Aorta (tissue), 5 donors: ENCODE measurements around the gene ARHGEF1. TPM values are rescaled to one million over a fixed set of nuclear protein-coding genes. Genes with fewer than 3 reads are reported as not detected.

Source experiments
- ATAC-seq: fragments of 200-7000 bp; cut with Tn5 transposase; one replicate; pipeline ENCODE4 v1.9.1; 2022; ENCODE audit warnings: moderate library complexity; ENCODE audit not compliant: low FRiP score
- DNase-seq, 2 donors: peaks; one replicate each; pipeline ENCODE4 v3.0.0-alpha.2; 2020
- H3K27ac ChIP-seq, 2 donors: one replicate each; pipeline ENCODE4 v1.5.1; 2013; ENCODE audit warnings: low read length in 2 of 2, mild to moderate bottlenecking in 2 of 2, moderate library complexity in 2 of 2, control low read depth in 1 of 2, inconsistent platforms in 1 of 2, low read depth in 1 of 2
- H3K27me3 ChIP-seq, 2 donors: one replicate each; pipeline ENCODE4 v1.6.1; 2013; ENCODE audit warnings: control low read depth in 1 of 2, low read length in 1 of 2, mild to moderate bottlenecking in 1 of 2, moderate library complexity in 1 of 2; ENCODE audit not compliant: insufficient read depth in 2 of 2, control insufficient read depth in 1 of 2
- H3K36me3 ChIP-seq, 2 donors: one replicate each; pipeline ENCODE4 v1.6.1; 2013; ENCODE audit warnings: control low read depth in 1 of 2, low read length in 1 of 2, mild to moderate bottlenecking in 1 of 2; ENCODE audit not compliant: insufficient read depth in 2 of 2, control insufficient read depth in 1 of 2
- H3K4me1 ChIP-seq, 2 donors: one replicate each; pipeline ENCODE4 v1.6.1; 2013; ENCODE audit warnings: low read length in 2 of 2, control low read depth in 1 of 2, mild to moderate bottlenecking in 1 of 2, moderate library complexity in 1 of 2; ENCODE audit not compliant: insufficient read depth in 2 of 2, control insufficient read depth in 1 of 2
- H3K4me3 ChIP-seq, 2 donors: one replicate each; pipeline ENCODE4 v1.5.1; 2013; ENCODE audit warnings: low read length in 2 of 2, control low read depth in 1 of 2, mild to moderate bottlenecking in 1 of 2
- H3K9me3 ChIP-seq: one replicate; pipeline ENCODE4 v1.6.1; 2013; ENCODE audit warnings: mild to moderate bottlenecking, low read length; ENCODE audit not compliant: control insufficient read depth
- WGBS, 2 donors: extraction: QIAGEN DNeasy Blood & Tissue Kit; methylation state at CpG; one replicate each; pipeline ENCODE4 v1.1.7; 2013; 5-methylcytosine and 5-hydroxymethylcytosine counted together
- intact Hi-C, 2 donors: fragments of 100-400 bp; cut with DNase I; formaldehyde crosslinking; loops; one replicate each; pipeline versions ENCODE4 v1.14.2 to v1.15.0; 2022
- polyA plus RNA-seq, 2 donors: library from polyadenylated mRNA; stranded (reverse); fragments of 200-250 nt; gene quantifications; one replicate each; pipeline ENCODE4 v1.2.3, GENCODE V29; 2013
- total RNA-seq, 2 donors: library from RNA; stranded (reverse); fragmentation: NEBNext Ultra II Directional; extraction: Animal tissue kit (Norgen Biotek cat#: 25700); gene quantifications; one replicate each; pipeline ENCODE4 v1.2.1, GENCODE V29; 2021
- donor health status: healthy with polysubstance abuse.
- donor health status: Bipolar disorder and iron deficiency.
- donor health status: DM: no; HTN: no; CAD: no.
- donor health status: DM: no; HTN: no; CAD: no.
- donor health status: DM: yes; HTN: yes; CAD: no.

The ARHGEF1 gene
- total and polyA plus RNA-seq, 4 donors, result 29.8 to 163 (median 116) TPM

- no peaks in the 10 kb centered on the region for H3K27me3 ChIP-seq
- WGBS, 2 donors, result 74 to 75% methylated on average over 13 of the region's 13 CpGs
- no peak overlapping the region for H3K27ac ChIP-seq
- ATAC-seq (no peak), DNase-seq (no peak)
- H3K9me3 ChIP-seq, result no peaks in the 10 kb centered on the region
- no peak overlapping the region for H3K4me3 ChIP-seq
- H3K36me3 ChIP-seq, result no peaks in the 10 kb centered on the region
- no peaks in the 10 kb centered on the region for H3K4me1 ChIP-seq
- intact Hi-C loops, result loop anchor here in 1 of 2 donors (10.0 kb wide), 1 partner anchor 68 kb away; the partner anchor contains the start of gene RABAC1
Measured at GRCh38 chr19:41886761-41887710, 4.1 kb downstream of the ARHGEF1 start.

- WGBS, 2 donors, result 58 to 67% methylated on average over 15 to 17 of the region's 17 CpGs
- ATAC-seq (no peak), DNase-seq (no peak)
- Histone ChIP-seq H3K27ac (no peak overlapping the region), H3K4me1 (no peaks in the 10 kb centered on the region), H3K9me3 (no peaks in the 10 kb centered on the region), H3K4me3 (no peak overlapping the region), H3K36me3 (peaks cover 0 to 1% of the 10 kb centered on the region in 2 donors), H3K27me3 (no peaks in the 10 kb centered on the region)
- intact Hi-C loops, result loop anchor here in 1 of 2 donors (10.0 kb wide), 1 partner anchor 67 kb away; the partner anchor contains the start of gene RABAC1
Measured at GRCh38 chr19:41887711-41888382, 4.9 kb downstream of the ARHGEF1 start.

- Histone ChIP-seq H3K36me3 (peaks cover 0 to 1% of the 10 kb centered on the region in 2 donors), H3K27ac (no peak overlapping the region), H3K27me3 (no peaks in the 10 kb centered on the region), H3K4me3 (no peak overlapping the region), H3K4me1 (no peaks in the 10 kb centered on the region), H3K9me3 (no peaks in the 10 kb centered on the region)
- WGBS, 2 donors, result 84 to 85% methylated on average over 12 of the region's 12 CpGs
- DNase-seq, result no peak
- intact Hi-C loops, result loop anchor here in 1 of 2 donors (10.0 kb wide), 1 partner anchor 66 kb away; the partner anchor contains the start of gene RABAC1
- ATAC-seq, result no peak
Measured at GRCh38 chr19:41888926-41889325, 5.9 kb downstream of the ARHGEF1 start.

GRCh38 chr19:41889896-41890295, 6.9 kb downstream of the ARHGEF1 start:
- H3K36me3 ChIP-seq, result peaks cover 0 to 3% of the 10 kb centered on the region in 2 donors
- H3K9me3 ChIP-seq, result no peaks in the 10 kb centered on the region
- H3K27ac ChIP-seq, result no peak overlapping the region
- intact Hi-C loops, result loop anchor here in 1 of 2 donors (10.0 kb wide), 1 partner anchor 65 kb away; the partner anchor contains the start of gene RABAC1
- H3K4me1 ChIP-seq, result no peaks in the 10 kb centered on the region
- no peaks in the 10 kb centered on the region for H3K27me3 ChIP-seq
- DNase-seq (no peak), ATAC-seq (no peak)
- WGBS, 2 donors, result 94% methylated on average over 8 of the region's 8 CpGs
- no peak overlapping the region for H3K4me3 ChIP-seq

- no peaks in the 10 kb centered on the region for H3K9me3 ChIP-seq
- H3K4me3 ChIP-seq, result no peak overlapping the region
- no peak for DNase-seq
- H3K27ac ChIP-seq, result no peak overlapping the region
- no peaks in the 10 kb centered on the region for H3K27me3 ChIP-seq
- intact Hi-C loops, result no loop called here
- 93 to 95% methylated on average over 4 of the region's 4 CpGs for WGBS, 2 donors
- ATAC-seq, result no peak
- no peaks in the 10 kb centered on the region for H3K4me1 ChIP-seq
- peaks cover 0 to 3% of the 10 kb centered on the region in 2 donors for H3K36me3 ChIP-seq
Measured at GRCh38 chr19:41890936-41891335, 8.0 kb downstream of the ARHGEF1 start.

- DNase-seq, result no peak
- H3K9me3 ChIP-seq, result no peaks in the 10 kb centered on the region
- no peak overlapping the region for H3K27ac ChIP-seq
- 86 to 89% methylated on average over 34 of the region's 34 CpGs for WGBS, 2 donors
- H3K27me3 ChIP-seq, result no peaks in the 10 kb centered on the region
- no peaks in the 10 kb centered on the region for H3K4me1 ChIP-seq
- intact Hi-C loops, result no loop called here
- H3K4me3 ChIP-seq, result no peak overlapping the region
- ATAC-seq, result no peak
- H3K36me3 ChIP-seq, result peaks cover 0 to 3% of the 10 kb centered on the region in 2 donors
Measured at GRCh38 chr19:41892173-41892902, 9.4 kb downstream of the ARHGEF1 start.

- Histone ChIP-seq H3K36me3 (peaks cover 3 to 5% of the 10 kb centered on the region in 2 donors), H3K9me3 (no peaks in the 10 kb centered on the region), H3K4me1 (no peaks in the 10 kb centered on the region), H3K27ac (no peak overlapping the region), H3K4me3 (no peak overlapping the region), H3K27me3 (no peaks in the 10 kb centered on the region)
- ATAC-seq (no peak), DNase-seq (no peak)
- intact Hi-C loops, result no loop called here
- WGBS, 2 donors, result 72 to 75% methylated on average over 6 of the region's 6 CpGs
Measured at GRCh38 chr19:41893899-41894298, 10.9 kb downstream of the ARHGEF1 start.

GRCh38 chr19:41894350-41894749, 11.4 kb downstream of the ARHGEF1 start:
- peaks cover 3 to 5% of the 10 kb centered on the region in 2 donors for H3K36me3 ChIP-seq
- DNase-seq (no peak), ATAC-seq (no peak)
- H3K4me1 ChIP-seq, result no peaks in the 10 kb centered on the region
- WGBS, 2 donors, result 81 to 87% methylated on average over 14 of the region's 14 CpGs
- no peaks in the 10 kb centered on the region for H3K9me3 ChIP-seq
- H3K27ac ChIP-seq, result no peak overlapping the region
- intact Hi-C loops, result no loop called here
- H3K27me3 ChIP-seq, result no peaks in the 10 kb centered on the region
- H3K4me3 ChIP-seq, result no peak overlapping the region
